Left lung (tissue), 10 donors: ENCODE results near the gene SPATA20. TPM values are rescaled to one million over a fixed set of nuclear protein-coding genes. Genes with fewer than 3 reads are reported as not detected.

ENCODE experiments used
- ATAC-seq: fragments of 200-7000 bp; cut with Tn5 transposase; one replicate; pipeline ENCODE4 v1.9.1; 2020; ENCODE audit warnings: moderate library complexity
- DNase-seq, 4 donors: peaks; one replicate each; pipeline ENCODE4 v3.0.0-alpha.2; 2013 to 2020
- H3K27ac ChIP-seq, 2 donors: fragments of 200-600 bp; sonication (generic) in 1 of 2; one replicate each; pipeline versions ENCODE4 v1.5.0 to v1.8.0; 2020 to 2021
- H3K27me3 ChIP-seq, 2 donors: fragments of 200-600 bp; sonication (generic) in 1 of 2; one replicate each; pipeline versions ENCODE4 v1.5.0 to v1.8.0; 2020 to 2021
- H3K36me3 ChIP-seq, 2 donors: fragments of 200-600 bp; sonication (generic) in 1 of 2; one replicate each; pipeline versions ENCODE4 v1.5.0 to v1.8.0; 2020 to 2021
- H3K4me1 ChIP-seq, 2 donors: fragments of 200-600 bp; one replicate each; pipeline ENCODE4 v1.8.0; 2021
- H3K4me3 ChIP-seq, 2 donors: fragments of 200-600 bp; sonication (generic) in 1 of 2; one replicate each; pipeline versions ENCODE4 v1.5.0 to v1.8.0; 2020 to 2021; ENCODE audit warnings: mild to moderate bottlenecking in 1 of 2
- H3K9me3 ChIP-seq, 2 donors: fragments of 200-600 bp; sonication (generic) in 1 of 2; one replicate each; pipeline versions ENCODE4 v1.5.0 to v1.8.0; 2020 to 2021
- CTCF ChIP-seq, 2 donors: fragments of 200-600 bp; sonication (generic) in 1 of 2; IDR thresholded peaks; one replicate each; pipeline versions ENCODE4 v1.5.0 to v1.8.0; 2021; ENCODE audit warnings: antibody characterized with exemption in 2 of 2
- intact Hi-C, 2 donors: fragments of 100-400 bp; cut with DNase I; formaldehyde crosslinking; loops; one replicate each; pipeline versions ENCODE4 v1.11.2 to v1.14.2; 2022
- polyA plus RNA-seq, 6 donors: library from polyadenylated mRNA; unstranded; fragments of 120-200 nt; gene quantifications; one replicate each; pipeline ENCODE4 v1.2.1, GENCODE V29; 2013; ENCODE audit not compliant: insufficient read length in 6 of 6
- total RNA-seq, 2 donors: library from RNA; stranded (reverse); fragmentation: NEBNext Ultra II Directional; extraction: Animal tissue kit (Norgen Biotek cat#: 25700); gene quantifications; one replicate each; pipeline ENCODE4 v1.2.1, GENCODE V29; 2021
- donor health status: DM: no; HTN: yes; CAD: no.
- donor health status: DM: no; HTN: no; CAD: no.

The SPATA20 gene
- total and polyA plus RNA-seq, 8 donors, result 37.6 to 60.5 (median 47.7) TPM

GRCh38 chr17:50596191-50597037, 49.4 kb downstream of the SPATA20 start:
- peak in 1 of 2 donors; percentile 23 for TF ChIP-seq CTCF (IDR thresholded peaks at IDR 0.05)
- H3K27me3 ChIP-seq, result no peaks in the 10 kb centered on the region
- no peak overlapping the region for H3K4me3 ChIP-seq
- no peaks in the 10 kb centered on the region for H3K9me3 ChIP-seq
- no peak overlapping the region for H3K27ac ChIP-seq
- H3K4me1 ChIP-seq, result no peaks in the 10 kb centered on the region
- no peaks in the 10 kb centered on the region for H3K36me3 ChIP-seq
- ATAC-seq (no peak), DNase-seq (peak in 1 of 4 donors; percentile 69)
- intact Hi-C loops, result no loop called here

GRCh38 chr17:50598487-50598886, 51.5 kb downstream of the SPATA20 start:
- no peak for TF ChIP-seq CTCF (IDR thresholded peaks at IDR 0.05)
- Histone ChIP-seq H3K4me3 (no peak overlapping the region), H3K4me1 (no peaks in the 10 kb centered on the region), H3K27me3 (no peaks in the 10 kb centered on the region), H3K36me3 (no peaks in the 10 kb centered on the region), H3K9me3 (no peaks in the 10 kb centered on the region), H3K27ac (no peak overlapping the region)
- DNase-seq, result no peak
- intact Hi-C loops, result no loop called here
- no peak for ATAC-seq

GRCh38 chr17:50599606-50600005, 52.6 kb downstream of the SPATA20 start:
- TF ChIP-seq CTCF (IDR thresholded peaks at IDR 0.05), result no peak
- DNase-seq, result no peak
- Histone ChIP-seq H3K4me3 (no peak overlapping the region), H3K27ac (no peak overlapping the region), H3K4me1 (peaks cover 0 to 2% of the 10 kb centered on the region in 2 donors), H3K36me3 (no peaks in the 10 kb centered on the region), H3K9me3 (no peaks in the 10 kb centered on the region), H3K27me3 (peaks cover 0 to 6% of the 10 kb centered on the region in 2 donors)
- intact Hi-C loops, result no loop called here
- no peak for ATAC-seq

- Histone ChIP-seq H3K9me3 (no peaks in the 10 kb centered on the region), H3K27me3 (peaks cover 0 to 20% of the 10 kb centered on the region in 2 donors), H3K4me1 (peaks cover 0 to 9% of the 10 kb centered on the region in 2 donors), H3K4me3 (no peak overlapping the region), H3K36me3 (no peaks in the 10 kb centered on the region), H3K27ac (no peak overlapping the region)
- DNase-seq (no peak), ATAC-seq (no peak)
- no peak for TF ChIP-seq CTCF (IDR thresholded peaks at IDR 0.05)
- intact Hi-C loops, result no loop called here
These were observed 54.9 kb downstream of the SPATA20 start for GRCh38 chr17:50601823-50602375.

GRCh38 chr17:50602836-50603235, 55.9 kb downstream of the SPATA20 start:
- H3K36me3 ChIP-seq, result no peaks in the 10 kb centered on the region
- H3K4me1 ChIP-seq, result peaks cover 0 to 9% of the 10 kb centered on the region in 2 donors

More at GRCh38 chr17:50602836-50603235, 55.9 kb downstream of the SPATA20 start:
- H3K27ac ChIP-seq, result no peak overlapping the region
- intact Hi-C loops, result no loop called here
- no peaks in the 10 kb centered on the region for H3K9me3 ChIP-seq
- no peak overlapping the region for H3K4me3 ChIP-seq
- no peak for TF ChIP-seq CTCF (IDR thresholded peaks at IDR 0.05)
- ATAC-seq (no peak), DNase-seq (no peak)
- H3K27me3 ChIP-seq, result peaks cover 0 to 20% of the 10 kb centered on the region in 2 donors
